GM20431 (cell line): ENCODE data around the gene TBC1D20.
"Not testable (repeated sequence)": the region's sequence is repeated elsewhere in the genome, so short reads cannot be mapped to it uniquely, and the experiment has no call there.

ENCODE experiments used
- in situ Hi-C: fragments of 300-500 bp; cut with MseI, MboI; formaldehyde crosslinking; loops from one replicate; pipeline ENCODE4 v1.15.0; 2020; ENCODE audit warnings: low sequenced_read_pairs; ENCODE audit not compliant: unreplicated experiment

Gene TBC1D20

DNA sequence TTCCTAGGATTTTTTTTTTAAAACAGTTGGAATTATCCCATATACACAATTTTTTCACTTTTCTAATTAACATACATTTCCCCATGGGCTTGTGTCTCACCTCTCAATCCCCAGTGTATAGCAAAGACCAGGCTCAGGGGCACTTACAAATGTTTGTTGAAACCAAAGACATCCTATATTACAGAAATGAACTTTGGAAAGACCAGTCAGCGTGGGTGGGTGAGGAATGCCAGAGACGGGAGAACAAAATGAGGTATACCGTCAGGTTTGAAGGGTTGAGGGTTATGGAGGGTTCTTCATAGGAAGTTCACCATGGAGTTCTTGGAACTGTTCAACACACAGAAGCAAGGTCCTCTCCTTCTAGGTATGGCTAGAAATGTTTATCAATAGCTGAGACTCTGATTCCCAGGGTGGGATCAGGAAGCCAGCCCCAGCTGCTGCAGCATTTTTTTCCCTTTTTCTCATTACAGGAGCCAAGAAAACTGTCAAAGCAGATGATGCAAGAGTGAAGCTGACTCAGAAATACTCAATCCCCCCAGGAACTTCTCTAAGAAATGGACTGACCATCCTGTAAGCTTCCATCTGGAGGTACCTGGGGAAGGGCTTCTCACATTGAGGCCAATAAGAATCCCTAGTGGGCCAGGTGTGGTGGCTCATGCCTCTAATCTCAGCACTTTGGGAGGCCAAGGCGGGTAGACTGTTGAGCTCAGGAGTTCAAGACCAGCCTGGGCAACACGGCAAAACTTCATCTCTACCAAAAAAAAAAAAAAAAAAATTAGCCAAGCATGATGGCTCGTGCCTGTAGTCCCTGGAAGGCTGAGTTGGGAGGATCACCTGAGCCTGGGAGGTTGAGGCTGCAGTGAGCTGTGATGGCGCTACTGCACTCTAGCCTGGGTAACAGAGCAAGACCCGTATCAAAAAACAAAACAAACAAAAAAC is 15.9 kb upstream of the TBC1D20 start:
- in situ Hi-C loops = loop anchor here (10.0 kb wide), 1 partner anchor 123 kb away; no protein-coding TSS in a partner anchor

DNA sequence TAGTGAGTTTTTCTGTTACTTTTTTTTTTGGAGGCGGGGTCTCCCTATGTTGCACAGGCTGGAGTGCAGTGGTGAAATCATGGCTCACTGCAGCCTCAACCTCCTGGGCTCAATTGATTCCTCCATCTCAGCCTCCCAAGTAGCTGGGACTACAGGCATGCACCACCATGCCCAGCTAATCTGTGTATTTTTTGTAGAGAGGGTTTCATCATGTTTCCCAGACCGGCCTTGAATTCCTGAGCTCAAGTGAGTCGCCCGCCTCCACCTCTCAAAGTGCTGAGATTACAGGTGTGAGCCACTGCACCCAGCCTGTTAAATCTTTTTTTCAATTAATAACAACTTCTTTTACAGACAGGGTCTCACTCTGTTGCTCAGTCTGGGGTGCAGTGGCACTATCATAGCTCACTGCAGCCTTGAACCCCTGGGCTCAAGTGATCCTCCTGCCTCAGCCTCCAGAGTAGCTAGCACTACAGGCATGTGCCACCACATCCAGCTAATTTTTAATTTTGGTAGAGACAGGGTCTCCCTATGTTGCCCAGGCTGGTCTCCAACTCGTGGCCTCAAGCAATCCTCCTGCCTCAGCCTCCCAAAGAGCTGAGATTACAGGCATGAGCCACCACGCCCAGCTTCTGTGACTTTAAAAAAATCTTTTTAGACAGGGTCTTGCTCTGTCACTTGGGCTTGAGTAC is 14.4 kb upstream of the TBC1D20 start:
- in situ Hi-C loops = loop anchor here (10.0 kb wide), 1 partner anchor 122 kb away; no protein-coding TSS in a partner anchor

DNA sequence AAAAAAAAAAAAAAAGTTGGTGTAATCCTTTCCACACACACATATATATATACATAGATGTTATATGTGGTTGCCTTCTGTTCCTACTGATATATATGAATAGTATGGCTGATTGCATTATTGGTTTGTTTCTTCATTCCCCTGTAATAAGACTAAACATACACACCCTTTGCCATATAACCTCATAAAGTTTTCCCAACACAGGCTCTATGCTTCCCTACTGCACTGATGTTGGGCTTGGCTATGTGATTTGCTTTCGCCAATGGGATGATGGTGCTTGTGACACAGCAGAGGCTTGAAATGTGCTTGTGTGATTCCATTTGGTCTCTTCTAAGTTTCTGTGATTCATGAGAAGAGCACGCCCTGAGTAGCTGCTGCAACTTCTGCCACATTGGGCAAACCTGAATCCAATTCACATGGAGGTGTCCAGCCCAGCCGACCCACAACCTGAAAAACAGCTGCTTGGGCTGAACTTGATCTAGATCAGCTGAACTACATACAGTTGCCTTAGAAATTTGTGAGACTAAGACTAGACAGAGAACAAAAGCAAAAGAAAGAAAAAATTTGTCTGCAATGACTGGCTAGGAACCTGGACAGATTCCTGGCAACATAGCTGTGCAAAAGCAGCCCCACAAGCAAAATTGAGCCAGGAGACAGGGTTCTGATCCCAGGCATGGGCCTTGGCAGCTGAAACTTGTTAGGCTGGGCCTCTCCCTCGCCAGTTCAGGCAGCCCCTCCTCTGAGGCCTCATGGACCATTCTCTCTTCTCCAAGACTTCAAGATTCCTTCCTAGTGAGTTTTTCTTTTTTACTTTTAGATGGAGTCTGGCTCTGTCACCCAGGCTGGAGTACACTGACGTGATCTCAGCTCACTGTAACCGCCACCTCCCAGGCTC is 13.4 kb upstream of the TBC1D20 start:
- in situ Hi-C loops = loop anchor here (10.0 kb wide), 1 partner anchor 121 kb away; no protein-coding TSS in a partner anchor

DNA sequence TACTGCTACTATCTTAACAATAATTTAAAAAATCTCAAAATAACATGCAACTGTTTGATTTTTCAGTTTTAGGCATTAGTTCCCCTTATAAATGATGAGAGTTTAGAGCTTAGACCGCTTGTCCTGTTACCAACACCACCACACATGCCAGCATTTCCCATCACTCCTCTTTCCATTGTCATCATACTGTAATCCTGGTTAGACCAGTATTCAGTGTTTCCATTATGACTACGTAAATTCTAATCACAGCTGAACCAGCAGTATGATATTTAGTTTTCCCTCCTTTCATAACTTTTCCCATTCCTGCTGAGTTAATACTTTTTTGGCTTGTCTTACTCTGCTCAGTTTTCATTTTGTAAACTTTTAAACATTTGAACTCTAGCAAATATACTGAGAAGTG is 12.2 kb upstream of the TBC1D20 start:
- in situ Hi-C loops = loop anchor here (10.0 kb wide), 1 partner anchor 120 kb away; no protein-coding TSS in a partner anchor

DNA sequence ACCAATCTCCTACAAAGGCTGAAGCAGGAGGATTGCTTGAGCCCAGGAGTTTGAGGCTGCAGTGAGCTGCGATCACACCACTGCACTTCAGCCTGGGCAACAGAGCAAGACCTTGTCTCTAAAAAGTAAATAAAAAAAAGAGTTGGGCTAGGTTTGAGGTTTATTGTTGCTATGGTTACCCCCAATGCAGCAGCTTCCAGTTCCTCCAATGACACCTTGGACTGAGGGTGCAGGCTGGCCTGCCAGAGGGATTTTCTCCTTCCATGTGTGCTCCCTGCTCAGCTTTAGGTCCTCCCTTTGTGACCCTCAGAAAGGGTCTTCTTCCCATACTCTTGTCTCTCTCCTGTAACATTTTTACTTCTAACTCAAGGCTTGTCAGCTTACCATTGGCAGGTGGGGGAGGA is 10.6 kb upstream of the TBC1D20 start:
- in situ Hi-C loops = loop anchor here (10.0 kb wide), 1 partner anchor 118 kb away; no protein-coding TSS in a partner anchor

DNA sequence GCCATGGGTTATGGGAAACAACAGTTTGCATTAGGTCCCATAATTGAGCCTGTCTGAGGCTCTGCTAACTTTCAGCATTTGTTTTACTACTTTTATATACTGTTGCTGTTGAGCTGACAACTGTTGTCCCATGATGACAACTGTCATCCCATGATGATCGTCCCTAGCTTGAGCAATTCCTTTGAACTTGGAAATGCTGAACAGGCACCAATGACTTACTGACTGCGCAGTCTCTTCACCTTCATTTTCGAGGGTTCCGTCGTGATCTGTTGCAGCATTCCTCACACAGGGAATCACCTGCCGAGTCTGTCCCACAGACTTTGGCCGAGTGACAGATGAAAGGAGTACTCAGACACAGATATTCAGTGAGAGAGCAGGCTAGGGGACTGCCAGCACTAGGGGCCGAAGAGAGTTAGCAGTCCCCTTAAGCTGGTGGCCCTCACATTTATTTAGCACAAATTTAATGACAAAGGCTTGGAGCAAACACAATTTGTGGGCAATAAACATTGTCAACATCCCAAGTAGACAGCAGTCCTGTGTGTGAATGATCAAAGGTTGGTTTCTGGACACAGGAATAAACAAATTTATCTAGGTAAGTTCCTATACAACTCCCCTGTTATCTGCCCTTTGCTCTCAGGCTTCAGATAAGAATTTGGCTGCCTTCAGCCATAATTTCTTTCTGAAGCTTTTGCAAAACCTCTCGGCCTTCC is 10.0 kb upstream of the TBC1D20 start:
- in situ Hi-C loops = loop anchor here (10.0 kb wide), 1 partner anchor 117 kb away; no protein-coding TSS in a partner anchor

DNA sequence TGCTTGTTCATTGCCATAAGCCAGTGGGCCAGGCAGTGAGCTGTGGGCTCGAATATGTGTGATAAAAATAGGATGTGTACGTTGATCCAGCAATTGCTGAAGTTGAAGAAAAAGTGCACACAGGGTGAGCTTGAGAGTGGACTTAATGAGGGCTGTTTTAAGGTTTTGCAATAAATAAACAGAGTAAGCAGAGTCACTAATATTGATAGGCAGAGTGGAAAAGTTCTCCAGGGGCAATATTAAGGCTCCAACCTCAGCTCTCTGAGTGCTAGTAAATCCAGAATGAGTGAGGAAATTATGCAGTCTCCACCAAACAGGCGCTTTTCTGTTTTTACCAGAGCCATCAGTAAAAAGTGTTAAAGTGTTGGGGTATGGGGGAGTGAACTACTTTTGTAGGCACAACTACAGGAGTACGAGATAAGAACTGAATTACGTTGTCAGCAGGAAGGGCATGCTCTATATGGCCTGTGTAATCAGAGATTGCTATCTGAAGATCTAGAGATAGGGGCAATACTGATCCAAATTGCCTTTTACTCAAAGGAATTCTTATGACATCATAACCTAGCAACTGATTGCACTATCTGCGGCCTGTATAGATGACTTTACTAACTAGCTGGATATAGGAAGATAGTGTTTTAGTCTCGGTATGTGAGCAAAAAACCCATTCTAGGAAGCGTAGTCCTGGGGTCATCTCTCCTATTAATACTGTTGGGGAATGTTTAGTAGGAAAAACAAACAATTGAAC is 7.6 kb upstream of the TBC1D20 start:
- in situ Hi-C loops = loop anchor here (10.0 kb wide), 1 partner anchor 115 kb away; no protein-coding TSS in a partner anchor

DNA sequence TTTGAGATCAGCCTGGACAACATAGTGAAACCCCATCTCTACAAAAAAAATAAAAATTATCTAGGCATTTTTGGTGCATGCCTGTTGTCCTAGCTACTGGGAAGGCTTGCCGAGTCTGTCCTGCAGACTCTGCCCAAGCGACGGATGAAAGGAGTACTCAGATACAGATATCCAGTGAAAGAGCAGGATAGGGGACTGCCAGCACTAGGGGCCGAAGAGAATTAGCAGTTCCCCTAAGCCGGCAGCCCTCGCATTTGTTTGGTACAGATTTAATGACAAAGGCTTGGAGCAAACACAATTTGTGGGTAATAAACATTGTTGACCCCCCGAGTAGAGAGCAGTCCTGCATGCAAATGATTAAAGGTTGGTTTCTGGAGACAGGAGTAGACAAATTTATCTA is 5.4 kb upstream of the TBC1D20 start:
- in situ Hi-C loops = no loop called here

DNA sequence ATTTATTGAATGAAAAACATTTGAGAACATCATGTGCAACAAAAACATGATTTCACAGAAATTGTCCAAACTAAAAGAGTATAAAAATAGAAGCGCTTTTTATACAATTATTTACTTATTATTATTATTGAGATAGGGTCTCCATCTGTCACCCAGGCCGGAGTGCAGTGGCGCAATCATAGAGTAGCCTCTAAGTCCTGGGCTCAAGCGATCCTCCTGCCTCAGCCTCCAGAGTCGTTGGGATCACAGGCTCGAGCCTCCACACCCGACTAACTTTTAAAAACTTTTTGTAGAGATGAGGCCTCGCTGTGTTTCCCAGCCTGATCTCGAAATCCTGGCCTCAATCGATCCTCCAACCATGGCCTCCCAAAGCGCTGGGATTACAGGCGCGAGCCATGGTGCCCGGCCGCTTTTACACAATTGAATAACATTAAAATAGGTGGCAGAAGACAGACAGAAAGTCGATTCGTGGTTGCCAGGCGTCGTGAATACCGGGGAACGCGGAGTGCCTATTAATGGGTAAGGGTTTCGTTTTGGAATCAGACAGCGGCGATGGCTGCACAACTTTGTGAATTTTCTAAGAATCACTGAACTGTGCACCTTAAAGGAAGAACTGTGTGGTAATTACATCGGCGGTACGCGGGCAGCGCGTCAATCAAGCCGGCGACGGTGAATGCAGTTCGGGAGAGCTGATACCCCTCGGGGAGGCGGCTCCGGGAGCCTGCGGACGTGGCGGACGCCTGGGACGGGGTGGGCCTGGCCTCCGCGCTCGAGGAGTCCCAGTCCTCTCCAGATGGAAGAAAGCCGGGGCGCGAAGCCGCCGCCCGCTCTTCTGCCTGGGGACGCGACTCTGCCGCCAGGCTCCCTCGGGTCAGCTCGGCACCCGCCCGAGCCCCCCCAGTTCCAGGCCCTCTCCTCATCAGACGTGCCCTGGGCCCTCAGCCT is 807 bp downstream of the TBC1D20 start:
- in situ Hi-C loops = no loop called here

DNA sequence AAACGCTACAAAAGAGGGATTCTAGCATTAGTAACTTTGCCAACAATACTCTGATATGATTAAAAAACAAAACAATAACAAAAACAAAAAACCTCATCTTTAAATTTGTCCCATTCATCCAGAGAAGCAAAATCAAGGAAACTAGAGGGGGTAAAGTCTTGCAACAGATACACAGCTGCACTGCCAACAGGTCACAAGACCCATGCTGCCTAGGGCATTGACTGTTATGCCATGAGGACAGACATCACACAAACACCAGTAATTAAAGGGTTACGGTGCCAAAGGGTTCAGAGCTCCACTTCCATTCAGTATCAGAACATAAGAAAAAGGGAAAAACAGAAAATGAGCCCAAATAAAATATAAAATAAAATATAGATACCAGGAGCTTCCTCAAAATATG is 1.6 kb downstream of the TBC1D20 start:
- in situ Hi-C loops = no loop called here

DNA sequence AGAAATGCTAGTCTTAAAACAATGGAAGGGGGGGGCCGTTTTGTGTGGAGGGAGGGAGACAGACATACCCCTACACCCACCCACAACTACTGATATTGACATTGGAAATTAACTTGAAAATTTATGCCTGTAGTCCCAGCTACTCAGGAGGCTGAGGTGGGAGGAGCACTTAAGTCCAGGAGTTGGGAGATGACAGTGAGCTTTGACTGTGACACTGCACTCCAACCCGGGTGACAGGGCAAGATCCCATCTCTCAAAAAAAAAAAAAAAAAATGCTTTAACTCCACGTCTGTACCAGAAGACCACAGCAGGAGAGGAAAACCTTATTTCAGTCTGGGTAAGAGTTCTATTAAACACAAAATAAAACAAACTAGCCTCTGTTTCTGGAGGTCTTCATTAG is 2.2 kb downstream of the TBC1D20 start:
- in situ Hi-C loops = no loop called here

DNA sequence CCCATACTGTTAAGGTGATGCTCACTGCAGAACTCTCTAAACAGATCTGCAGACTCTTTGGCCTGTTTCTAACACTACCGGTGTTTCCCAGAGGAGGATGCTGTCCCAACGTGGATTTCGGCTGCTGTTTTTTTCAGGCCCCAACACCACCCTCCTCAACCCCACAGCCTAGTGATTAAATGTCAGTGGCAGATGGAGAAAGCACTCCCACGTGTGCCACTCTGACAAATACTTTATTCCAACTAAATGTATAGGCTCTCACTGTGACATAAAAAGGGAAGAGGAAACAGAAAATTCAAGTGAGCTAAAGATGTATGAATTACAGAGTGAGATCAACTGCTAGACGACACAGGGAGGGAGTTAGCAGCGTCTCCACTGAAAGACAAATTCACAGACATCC is 3.6 kb downstream of the TBC1D20 start:
- in situ Hi-C loops = no loop called here

DNA sequence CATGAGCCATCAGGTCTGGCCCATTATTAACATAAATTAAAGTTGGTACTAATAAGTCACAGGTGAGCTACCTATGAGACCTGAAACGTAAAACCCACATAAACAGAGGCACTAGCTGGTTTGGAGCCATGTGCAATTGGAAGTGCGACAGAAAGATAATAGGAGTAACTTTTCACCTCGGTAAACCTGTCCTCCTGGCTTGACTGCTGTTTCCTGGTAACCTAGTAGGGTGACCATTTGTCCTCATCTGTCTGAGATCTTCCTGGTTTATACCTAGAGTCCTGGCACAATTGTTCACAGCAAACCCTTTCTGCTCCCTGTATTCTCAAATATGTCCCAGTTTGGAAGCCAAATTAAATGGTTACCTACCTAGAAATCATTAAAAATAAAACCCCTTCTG is 7.4 kb downstream of the TBC1D20 start:
- in situ Hi-C loops = no loop called here

DNA sequence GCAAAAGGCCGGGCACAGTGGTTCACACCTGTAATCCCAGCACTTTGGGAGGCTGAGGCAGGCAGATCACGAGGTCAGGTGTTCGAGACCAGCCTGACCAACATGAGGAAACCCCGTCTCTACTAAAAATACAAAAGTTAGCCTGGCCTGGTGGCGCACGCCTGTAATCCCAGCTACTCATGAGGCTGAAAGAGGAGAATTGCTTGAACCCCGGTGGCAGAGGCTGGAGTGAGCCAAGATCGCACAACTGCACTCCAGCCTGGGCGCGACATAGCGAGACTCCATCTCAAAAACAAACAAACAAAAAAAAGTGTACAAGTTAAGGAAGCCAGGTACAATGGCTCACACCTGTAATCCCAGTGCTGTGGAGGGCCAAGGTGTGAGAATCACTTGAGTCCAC is 10.3 kb downstream of the TBC1D20 start:
- in situ Hi-C loops = not testable (repeated sequence)

DNA sequence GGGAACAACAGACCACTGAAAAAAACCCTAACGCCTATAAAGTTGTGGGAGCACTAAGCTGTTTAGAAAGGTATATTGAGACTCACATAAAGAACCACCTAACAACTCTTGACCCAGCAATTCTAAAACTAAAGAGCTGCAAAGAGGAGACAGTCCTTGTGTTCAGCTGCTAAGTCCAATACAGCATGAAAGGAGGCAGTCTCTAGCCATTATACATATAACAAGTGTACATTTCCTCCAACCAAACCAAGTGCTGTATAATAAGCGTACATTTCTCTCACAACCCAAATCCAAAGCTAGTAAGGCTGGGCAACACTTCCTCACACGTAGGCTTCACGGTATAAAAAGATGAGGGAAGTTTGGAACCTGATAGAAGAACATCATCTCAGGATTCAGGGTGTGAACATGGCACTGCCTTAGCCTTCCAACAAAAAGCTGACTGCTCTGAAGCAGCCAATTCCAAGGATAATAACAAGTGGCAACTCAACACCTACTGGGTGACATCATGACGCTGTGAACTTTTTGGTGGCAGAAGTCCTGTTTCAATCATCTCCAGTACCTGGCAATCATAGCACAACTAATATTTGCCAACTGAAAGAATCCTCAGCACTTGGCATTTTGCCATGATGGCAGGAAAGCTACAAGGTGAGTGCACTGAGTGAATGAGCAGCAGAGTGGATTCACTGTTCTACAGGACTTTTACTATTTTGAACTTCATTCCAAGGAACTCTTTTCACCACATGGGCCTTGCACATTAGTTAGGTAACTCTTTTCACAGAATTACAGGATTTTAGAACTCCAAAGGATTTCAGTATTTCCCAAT is 16.6 kb downstream of the TBC1D20 start:
- in situ Hi-C loops = no loop called here

DNA sequence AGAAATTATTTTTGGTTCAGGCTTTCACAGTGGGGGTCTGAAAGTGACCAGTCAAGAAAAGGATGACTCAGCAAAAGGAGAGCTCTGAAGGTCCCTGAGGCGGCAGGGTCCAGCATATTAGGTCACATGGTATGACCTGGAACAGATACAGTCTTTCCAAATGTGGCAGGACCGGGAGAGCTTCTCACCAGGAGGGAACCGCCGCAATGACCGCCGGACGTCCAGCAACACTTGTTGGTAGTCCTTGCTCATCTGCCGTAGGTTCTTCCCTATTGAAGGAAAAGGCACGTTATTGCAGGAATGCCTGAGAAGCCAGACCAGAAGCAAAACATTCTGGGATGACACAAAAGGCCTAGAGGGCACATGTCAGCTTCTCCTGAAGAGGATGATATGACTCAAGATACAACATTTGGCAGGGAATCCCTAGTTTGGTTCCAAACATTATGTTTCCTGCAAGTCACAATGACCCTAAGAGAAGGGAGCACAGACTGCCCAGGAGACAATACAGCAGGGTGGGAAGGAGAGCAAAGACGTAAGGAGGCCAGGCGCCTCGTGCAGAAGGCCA is 17.4 kb downstream of the TBC1D20 start:
- in situ Hi-C loops = no loop called here
